K562 (cell line): ENCODE data around the gene FMR1. TPM values are rescaled to one million over a fixed set of nuclear protein-coding genes. Genes with fewer than 3 reads are reported as not detected.
A peak's percentile ranks its signal among the peaks of the same experiment; 100 is the strongest.

Experiments
- CEBPB ChIP-seq: fragments of 450-650 bp; IDR thresholded peaks from 2 replicates; pipeline ENCODE4 v1.6.1; 2016; ENCODE audit warnings: missing genetic modification characterization, missing compliant biosample characterization
- HEY1 ChIP-seq: fragments of 250-450 bp; sonication (Bioruptor Pico); IDR thresholded peaks from 2 replicates; pipeline ENCODE4 v1.5.0; 2020; ENCODE audit warnings: mild to moderate bottlenecking, moderate library complexity, borderline replicate concordance
- L3MBTL2 ChIP-seq: fragments of 450-650 bp; IDR thresholded peaks from 2 replicates; pipeline ENCODE4 v1.6.1; 2016; ENCODE audit warnings: mild to moderate bottlenecking, moderate library complexity
- LARP7 ChIP-seq: fragments of 450-650 bp; IDR thresholded peaks from 2 replicates; pipeline ENCODE4 v1.6.1; 2016
- LCOR ChIP-seq: sonication (generic); formaldehyde crosslinking; IDR thresholded peaks from 2 replicates; pipeline ENCODE4 v1.8.0; 2022; ENCODE audit warnings: mild to moderate bottlenecking, missing genetic modification reagents
- MAX ChIP-seq: sonication (generic); formaldehyde crosslinking; IDR thresholded peaks from 2 replicates; pipeline ENCODE4 v1.9.0; 2022; ENCODE audit warnings: mild to moderate bottlenecking, missing genetic modification reagents
- MAZ ChIP-seq, 2 experiments: fragments of 450-650 bp in 1 of 2; sonication (generic) in 1 of 2; formaldehyde crosslinking; IDR thresholded peaks in 1 of 2; conservative IDR thresholded peaks in 1 of 2; 2 replicates each; pipeline versions ENCODE4 v1.4.0 to v1.5.0; 2020; ENCODE audit warnings: mild to moderate bottlenecking in 1 of 2, missing genetic modification reagents in 1 of 2
- PATZ1 ChIP-seq: fragments of 250-450 bp; sonication (Bioruptor Pico); IDR thresholded peaks from 2 replicates; pipeline ENCODE4 v1.5.0; 2020; ENCODE audit warnings: mild to moderate bottlenecking, borderline replicate concordance
- PTBP1 ChIP-seq: fragments of 200-400 bp; formaldehyde crosslinking; IDR thresholded peaks from 2 replicates; pipeline ENCODE4 v1.6.1; 2017; ENCODE audit warnings: low read depth, low read length
- VEZF1 ChIP-seq: fragments of 200-800 bp; sonication (Bioruptor generic); IDR thresholded peaks from 2 replicates; pipeline ENCODE4 v1.6.1; 2017; ENCODE audit warnings: missing genetic modification characterization, missing compliant biosample characterization
- ZBTB43 ChIP-seq: sonication (generic); formaldehyde crosslinking; IDR thresholded peaks from 2 replicates; pipeline ENCODE4 v1.8.0; 2023; ENCODE audit warnings: mild to moderate bottlenecking, missing genetic modification reagents
- ZNF764 ChIP-seq: fragments of 250-450 bp; sonication (Bioruptor Pico); IDR thresholded peaks from 2 replicates; pipeline ENCODE4 v1.4.0; 2020; ENCODE audit warnings: low read depth, mild to moderate bottlenecking, moderate library complexity
- polyA plus RNA-seq, 8 experiments: library from polyadenylated mRNA; depleted of rRNA in 4 of 8; stranded (reverse) in 5 of 8; unstranded in 3 of 8; fragments of >200 nt; fragmentation: Nextera tagmentation in 2 of 8; fragmentation: Illumina TruSeq in 1 of 8; extraction: Ambion mirVana in 2 of 8; extraction: Trizol in 1 of 8; gene quantifications; 2 replicates each; pipeline versions ENCODE4 v1.2.1 to v1.2.3, GENCODE V29; 2011 to 2014; ENCODE audit warnings: inconsistent platforms in 1 of 8, missing spikeins in 1 of 8
- total RNA-seq, 7 experiments: library from RNA; depleted of rRNA in 6 of 7; stranded (reverse); fragments of >200 nt in 6 of 7; fragmentation: Illumina TruSeq in 2 of 7; extraction: Trizol in 2 of 7; gene quantifications; 2 replicates each; pipeline versions ENCODE4 v1.2.1 to v1.2.3, GENCODE V29; 2011 to 2021; ENCODE audit warnings: low replicate concordance in 1 of 7

Gene FMR1
- total and polyA plus RNA-seq, 9 of the 15 experiments (the other 6 are each of a cell fraction or from before 2014, with no cell fraction given), result 4.8 to 26.5 (median 20.5) TPM

GRCh38 chrX:147911192-147912022 lies at the start of gene FMR1 (continued):
- TF ChIP-seq ZNF764 (no peak), MAZ (CRISPR knock-in tag; conservative IDR thresholded peaks at IDR 0.05 in 1 of 2, IDR thresholded peaks at IDR 0.05 in 1 of 2) (peak; percentile 41; a peak in 2 of 4 replicates), PATZ1 (CRISPR knock-in tag) (no peak), ZBTB43 (CRISPR knock-in tag) (no peak), L3MBTL2 (peak; percentile 97), PTBP1 (no peak), LCOR (CRISPR knock-in tag) (no peak), LARP7 (no peak), MAX (CRISPR knock-in tag) (peak; percentile 76), VEZF1 (CRISPR knock-in tag) (peak; percentile 97), CEBPB (tag) (no peak), HEY1 (no peak)
